OCI-LY7 (cell line): ENCODE measurements around the gene INSIG1. TPM values are rescaled to one million over a fixed set of nuclear protein-coding genes. Genes with fewer than 3 reads are reported as not detected.

Experiments
- BruUV-seq: library from RNA; stranded (reverse); fragments of 400-500 nt; replicated peaks from 2 replicates; lab custom pipeline; 2021; lab: Mats Ljungman, UMichigan
- CTCF ChIA-PET: fragments of 300-600 bp; sonication (Branson Sonifier 250); formaldehyde crosslinking; loops from one replicate; lab custom pipeline; 2022; ENCODE audit warnings: antibody characterized with exemption; ENCODE audit not compliant: unreplicated experiment; lab: Charles Lee
- POLR2A ChIA-PET: fragments of 300-600 bp; sonication (Branson Sonifier 250); formaldehyde crosslinking; loops from one replicate; lab custom pipeline; 2022; ENCODE audit warnings: antibody characterized with exemption; lab: Charles Lee
- DNase-seq: peaks from one replicate; pipeline ENCODE4 v3.0.0-alpha.2; 2015; ENCODE audit warnings: low spot score
- H2AFZ ChIP-seq: fragments of 200-600 bp; sonication (generic), shearing (Covaris generic); 2 replicates; pipeline ENCODE4 v1.6.1; 2014; ENCODE audit warnings: mild to moderate bottlenecking, antibody characterized with exemption, low read length, moderate library complexity
- H3K27ac ChIP-seq: fragments of 200-600 bp; sonication (generic); 2 replicates; pipeline ENCODE4 v1.5.1; 2014; ENCODE audit warnings: mixed run types, low read depth, mild to moderate bottlenecking, moderate library complexity, low read length, inconsistent platforms; ENCODE audit not compliant: poor library complexity, severe bottlenecking
- H3K36me3 ChIP-seq: fragments of 200-600 bp; sonication (generic); 2 replicates; pipeline ENCODE4 v1.6.1; 2014; ENCODE audit warnings: mild to moderate bottlenecking, antibody characterized with exemption, low read length, moderate library complexity, mixed read lengths; ENCODE audit not compliant: insufficient read depth
- H3K4me1 ChIP-seq: fragments of 200-600 bp; sonication (generic); 2 replicates; pipeline ENCODE4 v1.5.1; 2014; ENCODE audit warnings: mild to moderate bottlenecking, low read length; ENCODE audit not compliant: insufficient read depth, poor library complexity, severe bottlenecking
- H3K4me2 ChIP-seq: fragments of 200-600 bp; sonication (generic); 2 replicates; pipeline ENCODE4 v1.6.1; 2014; ENCODE audit warnings: mild to moderate bottlenecking, low read length
- H3K4me3 ChIP-seq: fragments of 200-600 bp; sonication (generic); 2 replicates; pipeline ENCODE4 v1.5.1; 2014; ENCODE audit warnings: mild to moderate bottlenecking, low read depth, low read length; ENCODE audit not compliant: poor library complexity, severe bottlenecking
- H3K79me2 ChIP-seq: fragments of 200-600 bp; sonication (generic); 2 replicates; pipeline ENCODE4 v1.6.1; 2016; ENCODE audit warnings: low read depth, mild to moderate bottlenecking, low read length, moderate library complexity, mixed read lengths; ENCODE audit not compliant: insufficient read depth
- H3K9me2 ChIP-seq: fragments of 200-600 bp; sonication (generic); 2 replicates; pipeline ENCODE4 v1.6.1; 2016; ENCODE audit warnings: mild to moderate bottlenecking, low read length, mixed read lengths; ENCODE audit not compliant: insufficient read depth
- H3K9me3 ChIP-seq: fragments of 200-600 bp; sonication (generic); 2 replicates; pipeline ENCODE4 v1.6.1; 2014; ENCODE audit warnings: mild to moderate bottlenecking, mixed run types, low read length, mixed read lengths
- H4K20me1 ChIP-seq: fragments of 200-600 bp; sonication (generic); 2 replicates; pipeline ENCODE4 v1.6.1; 2014; ENCODE audit warnings: mild to moderate bottlenecking, antibody characterized with exemption, low read length, moderate library complexity, mixed read lengths; ENCODE audit not compliant: insufficient read depth
- EZH2phosphoT487 ChIP-seq: fragments of 200-600 bp; sonication (generic); IDR thresholded peaks from 2 replicates; pipeline ENCODE4 v1.6.1; 2018; ENCODE audit warnings: low read depth, borderline replicate concordance, mild to moderate bottlenecking, mixed run types, antibody characterized with exemption, low read length, moderate library complexity, mixed read lengths
- intact Hi-C: fragments of 100-400 bp; cut with micrococcal nuclease; formaldehyde crosslinking; loops from one replicate; pipeline ENCODE4 v1.10.0; 2022; ENCODE audit not compliant: unreplicated experiment
- total RNA-seq, 2 experiments: library from RNA; depleted of rRNA in 1 of 2; stranded (reverse); fragments of >200 nt in 1 of 2; shearing (Covaris generic) in 1 of 2; gene quantifications; 2 replicates each; pipeline ENCODE4 v1.2.3, GENCODE V29; 2014 to 2022
- TF ChIP-seq, protein P1 (sequence below): fragments of 200-600 bp; sonication (generic); conservative IDR thresholded peaks from 2 replicates; pipeline ENCODE4 v1.5.1; 2014; ENCODE audit warnings: mild to moderate bottlenecking, antibody characterized with exemption, low read length, moderate library complexity, mixed read lengths

Gene INSIG1
- total RNA-seq, 2 experiments from 2014 or later: 122 to 164 TPM

GRCh38 chr7:155358948-155359712, 61.5 kb downstream of the INSIG1 start:
- CTCF ChIA-PET: no interaction called here
- no peaks in the 10 kb centered on the region for H3K9me3 ChIP-seq
- intact Hi-C loops: no loop called here
- H3K4me1 ChIP-seq: peaks cover 29% of the 10 kb centered on the region
- POLR2A ChIA-PET: interaction anchor here (0.6 kb wide), 1 partner anchor 1436 kb away, joined by 5 read pairs; no protein-coding TSS in a partner anchor
- no TSS peak for BruUV-seq
- no peaks in the 10 kb centered on the region for H3K36me3 ChIP-seq
- H3K4me2 ChIP-seq: no peak overlapping the region
- DNase-seq: no peak
- H3K4me3 ChIP-seq: no peak overlapping the region
- no peaks in the 10 kb centered on the region for H4K20me1 ChIP-seq
- no peak overlapping the region for H2AFZ ChIP-seq
- H3K79me2 ChIP-seq: no peaks in the 10 kb centered on the region
- no peaks in the 10 kb centered on the region for H3K9me2 ChIP-seq
- TF ChIP-seq, protein P1, sequence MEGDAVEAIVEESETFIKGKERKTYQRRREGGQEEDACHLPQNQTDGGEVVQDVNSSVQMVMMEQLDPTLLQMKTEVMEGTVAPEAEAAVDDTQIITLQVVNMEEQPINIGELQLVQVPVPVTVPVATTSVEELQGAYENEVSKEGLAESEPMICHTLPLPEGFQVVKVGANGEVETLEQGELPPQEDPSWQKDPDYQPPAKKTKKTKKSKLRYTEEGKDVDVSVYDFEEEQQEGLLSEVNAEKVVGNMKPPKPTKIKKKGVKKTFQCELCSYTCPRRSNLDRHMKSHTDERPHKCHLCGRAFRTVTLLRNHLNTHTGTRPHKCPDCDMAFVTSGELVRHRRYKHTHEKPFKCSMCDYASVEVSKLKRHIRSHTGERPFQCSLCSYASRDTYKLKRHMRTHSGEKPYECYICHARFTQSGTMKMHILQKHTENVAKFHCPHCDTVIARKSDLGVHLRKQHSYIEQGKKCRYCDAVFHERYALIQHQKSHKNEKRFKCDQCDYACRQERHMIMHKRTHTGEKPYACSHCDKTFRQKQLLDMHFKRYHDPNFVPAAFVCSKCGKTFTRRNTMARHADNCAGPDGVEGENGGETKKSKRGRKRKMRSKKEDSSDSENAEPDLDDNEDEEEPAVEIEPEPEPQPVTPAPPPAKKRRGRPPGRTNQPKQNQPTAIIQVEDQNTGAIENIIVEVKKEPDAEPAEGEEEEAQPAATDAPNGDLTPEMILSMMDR: no peak
- no peak for TF ChIP-seq EZH2phosphoT487
- H3K27ac ChIP-seq: no peak overlapping the region

Other genes with a start within 250 kb of the INSIG1 start
- not detected in 2 replicates for gene HTR5A, start 227.6 kb upstream of the INSIG1 start, total RNA-seq (2014; rRNA removed; shearing (Covaris generic))
- not detected in 2 replicates for gene HTR5A, start 227.6 kb upstream of the INSIG1 start, total RNA-seq (2022)
- gene EN2, start 160.3 kb downstream of the INSIG1 start, total RNA-seq (2014; rRNA removed; shearing (Covaris generic)): not detected in 2 replicates
- not detected in 2 replicates for gene EN2, start 160.3 kb downstream of the INSIG1 start, total RNA-seq (2022)
- gene CNPY1, start 248.7 kb downstream of the INSIG1 start, total RNA-seq (2014; rRNA removed; shearing (Covaris generic)): not detected in 2 replicates
- not detected in 2 replicates for gene CNPY1, start 248.7 kb downstream of the INSIG1 start, total RNA-seq (2022)